Neural progenitor cell (in vitro differentiated cells): Measurements from ENCODE around the gene AMOTL2. TPM values are rescaled to one million over a fixed set of nuclear protein-coding genes. Genes with fewer than 3 reads are reported as not detected.

Experiments
- DNase-seq: peaks from one replicate; pipeline ENCODE4 v3.0.0-alpha.2; 2016; ENCODE audit warnings: low spot score
- H2AFZ ChIP-seq: fragments of 200-600 bp; sonication (generic); replicated peaks from 2 replicates; pipeline ENCODE4 v1.6.1; 2016; ENCODE audit warnings: antibody characterized with exemption
- H3F3A ChIP-seq: fragments of 200-600 bp; sonication (generic); 2 replicates; pipeline ENCODE4 v1.6.1; 2016; ENCODE audit warnings: antibody characterized with exemption, low read depth
- H3K27ac ChIP-seq: fragments of 200-600 bp; sonication (generic); 2 replicates; pipeline ENCODE4 v1.5.1; 2016; ENCODE audit warnings: mild to moderate bottlenecking
- H3K27me3 ChIP-seq: fragments of 200-600 bp; sonication (generic); 2 replicates; pipeline ENCODE4 v1.6.1; 2016; ENCODE audit warnings: mild to moderate bottlenecking, moderate library complexity
- H3K36me3 ChIP-seq: fragments of 200-600 bp; sonication (generic); 2 replicates; pipeline ENCODE4 v1.5.1; 2016
- H3K4me1 ChIP-seq: fragments of 200-600 bp; sonication (generic); 2 replicates; pipeline ENCODE4 v1.6.1; 2016; ENCODE audit warnings: mixed run types
- H3K4me2 ChIP-seq: fragments of 200-600 bp; sonication (generic); 2 replicates; pipeline ENCODE4 v1.6.1; 2016
- H3K4me3 ChIP-seq: fragments of 200-600 bp; sonication (generic); 2 replicates; pipeline ENCODE4 v1.5.1; 2016
- H3K79me2 ChIP-seq: fragments of 200-600 bp; sonication (generic); 2 replicates; pipeline ENCODE4 v1.6.1; 2016; ENCODE audit warnings: low read depth
- H3K9ac ChIP-seq: fragments of 200-600 bp; sonication (generic); 2 replicates; pipeline ENCODE4 v1.6.1; 2016
- H3K9me3 ChIP-seq: fragments of 200-600 bp; sonication (generic); 2 replicates; pipeline ENCODE4 v1.5.1; 2016; ENCODE audit warnings: low read depth
- H4K20me1 ChIP-seq: fragments of 200-600 bp; sonication (generic); 2 replicates; pipeline ENCODE4 v1.6.1; 2016; ENCODE audit warnings: low read depth
- H3K27ac Mint-ChIP-seq: 3 replicates; pipeline ENCODE4 v1.8.0; 2021; ENCODE audit warnings: mixed read lengths
- H3K27me3 Mint-ChIP-seq: 2 replicates; pipeline ENCODE4 v1.8.0; 2022; ENCODE audit warnings: low read depth, mild to moderate bottlenecking, inconsistent platforms, moderate library complexity, mixed read lengths; ENCODE audit not compliant: insufficient read depth
- H3K36me3 Mint-ChIP-seq: 3 replicates; pipeline ENCODE4 v1.8.0; 2021; ENCODE audit warnings: mixed read lengths
- H3K4me1 Mint-ChIP-seq: 3 replicates; pipeline ENCODE4 v1.8.0; 2021; ENCODE audit warnings: mixed read lengths
- H3K4me3 Mint-ChIP-seq: 3 replicates; pipeline ENCODE4 v1.8.0; 2021; ENCODE audit warnings: mild to moderate bottlenecking, moderate library complexity, mixed read lengths
- H3K9me3 Mint-ChIP-seq: 3 replicates; pipeline ENCODE4 v1.8.0; 2020; ENCODE audit warnings: mixed read lengths
- EZH2 ChIP-seq: fragments of 200-600 bp; sonication (generic); IDR thresholded peaks from 2 replicates; pipeline ENCODE4 v1.6.1; 2017; ENCODE audit warnings: antibody characterized with exemption, mild to moderate bottlenecking, moderate library complexity
- EZH2phosphoT487 ChIP-seq: fragments of 200-600 bp; sonication (generic); IDR thresholded peaks from 2 replicates; pipeline ENCODE4 v1.6.1; 2017; ENCODE audit warnings: antibody characterized with exemption
- total RNA-seq: library from RNA; depleted of rRNA; stranded (reverse); fragments of >200 nt; gene quantifications from 2 replicates; pipeline ENCODE4 v1.2.3, GENCODE V29; 2015; ENCODE audit warnings: low replicate concordance
- TF ChIP-seq, protein P1 (sequence below): fragments of 200-600 bp; sonication (generic); IDR thresholded peaks from 2 replicates; pipeline ENCODE4 v1.5.1; 2017; ENCODE audit warnings: antibody characterized with exemption, mild to moderate bottlenecking

The AMOTL2 gene
- total RNA-seq, 1 donor from 2014 or later: 62.9 TPM

DNA sequence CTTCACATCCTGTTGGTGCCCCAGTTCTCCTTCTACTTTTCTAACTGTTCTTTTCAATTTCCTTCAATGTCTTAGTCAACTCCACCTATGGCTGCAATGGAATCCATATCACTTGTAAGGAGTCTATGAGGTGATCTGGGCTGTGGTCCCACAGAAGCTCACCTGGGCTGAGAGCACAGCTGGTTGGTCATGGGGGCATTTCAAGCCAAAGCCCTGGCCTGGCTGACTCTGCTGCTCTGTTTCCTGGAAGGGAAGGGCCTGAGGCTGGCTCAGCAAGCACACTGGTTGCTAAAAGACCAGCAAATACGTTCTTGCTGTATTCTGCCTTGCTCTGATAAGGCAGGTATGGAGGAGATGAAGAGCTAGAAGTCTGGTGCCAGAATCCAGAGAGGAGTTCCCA, 29.0 kb downstream of the AMOTL2 start:
- Mint-ChIP-seq H3K36me3 (peaks cover 8% of the 10 kb centered on the region), H3K27ac (no peak overlapping the region), H3K4me1 (peaks cover 6% of the 10 kb centered on the region), H3K27me3 (peaks cover 2% of the 10 kb centered on the region), H3K9me3 (peaks cover 9% of the 10 kb centered on the region), H3K4me3 (no peak overlapping the region)
- no peak overlapping the region for H3K4me3 ChIP-seq
- H3K27ac ChIP-seq: no peak overlapping the region
- H3K36me3 ChIP-seq: no peaks in the 10 kb centered on the region
- H3K9ac ChIP-seq: no peak overlapping the region
- DNase-seq: no peak
- H2AFZ ChIP-seq: no peak overlapping the region
- H3K4me1 ChIP-seq: no peaks in the 10 kb centered on the region
- H3F3A ChIP-seq: no peaks in the 10 kb centered on the region
- H3K79me2 ChIP-seq: no peaks in the 10 kb centered on the region
- no peaks in the 10 kb centered on the region for H4K20me1 ChIP-seq
- no peaks in the 10 kb centered on the region for H3K27me3 ChIP-seq
- no peaks in the 10 kb centered on the region for H3K9me3 ChIP-seq
- TF ChIP-seq EZH2 (no peak), EZH2phosphoT487 (no peak)
- TF ChIP-seq, protein P1, sequence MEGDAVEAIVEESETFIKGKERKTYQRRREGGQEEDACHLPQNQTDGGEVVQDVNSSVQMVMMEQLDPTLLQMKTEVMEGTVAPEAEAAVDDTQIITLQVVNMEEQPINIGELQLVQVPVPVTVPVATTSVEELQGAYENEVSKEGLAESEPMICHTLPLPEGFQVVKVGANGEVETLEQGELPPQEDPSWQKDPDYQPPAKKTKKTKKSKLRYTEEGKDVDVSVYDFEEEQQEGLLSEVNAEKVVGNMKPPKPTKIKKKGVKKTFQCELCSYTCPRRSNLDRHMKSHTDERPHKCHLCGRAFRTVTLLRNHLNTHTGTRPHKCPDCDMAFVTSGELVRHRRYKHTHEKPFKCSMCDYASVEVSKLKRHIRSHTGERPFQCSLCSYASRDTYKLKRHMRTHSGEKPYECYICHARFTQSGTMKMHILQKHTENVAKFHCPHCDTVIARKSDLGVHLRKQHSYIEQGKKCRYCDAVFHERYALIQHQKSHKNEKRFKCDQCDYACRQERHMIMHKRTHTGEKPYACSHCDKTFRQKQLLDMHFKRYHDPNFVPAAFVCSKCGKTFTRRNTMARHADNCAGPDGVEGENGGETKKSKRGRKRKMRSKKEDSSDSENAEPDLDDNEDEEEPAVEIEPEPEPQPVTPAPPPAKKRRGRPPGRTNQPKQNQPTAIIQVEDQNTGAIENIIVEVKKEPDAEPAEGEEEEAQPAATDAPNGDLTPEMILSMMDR: no peak
- H3K4me2 ChIP-seq: no peak overlapping the region

DNA sequence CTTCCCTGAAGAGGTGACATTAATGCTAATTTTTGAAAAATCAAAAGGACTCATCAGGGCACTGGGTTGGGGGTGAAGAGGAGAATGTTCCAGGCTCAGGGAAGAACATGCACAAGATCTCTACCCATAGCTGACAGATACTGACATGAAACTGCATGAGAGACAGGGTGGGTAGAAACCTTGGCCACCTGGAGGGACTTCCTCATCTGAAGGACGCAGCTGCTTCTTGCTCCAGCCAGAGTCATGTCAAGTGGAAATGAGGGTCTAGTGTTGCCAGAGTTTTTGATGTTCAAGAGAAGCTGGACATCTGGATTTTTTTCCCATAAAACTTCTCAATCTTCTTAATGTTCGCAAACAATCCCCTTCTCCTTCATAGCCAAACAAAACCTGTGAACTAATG, 29.7 kb downstream of the AMOTL2 start:
- H3K9me3 Mint-ChIP-seq: peaks cover 9% of the 10 kb centered on the region

DNA sequence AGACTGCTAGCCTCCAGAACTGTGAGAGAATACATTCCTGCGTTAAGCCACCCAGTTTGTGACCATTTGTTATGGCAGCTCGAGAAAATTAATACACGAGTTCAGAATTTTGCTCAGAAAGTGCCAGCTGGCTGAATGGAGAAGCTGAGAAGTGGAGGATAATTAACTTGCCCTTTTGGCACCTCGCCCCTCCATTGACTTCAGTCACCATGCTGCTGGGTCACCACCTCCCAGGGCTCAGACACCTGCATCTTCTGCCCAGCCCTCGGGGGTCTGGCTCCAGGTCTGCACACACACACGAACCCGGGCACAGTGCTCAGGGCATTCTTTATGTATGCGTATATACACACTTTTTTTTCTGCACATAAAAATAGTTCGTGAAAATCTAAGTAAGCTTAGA, 32.0 kb downstream of the AMOTL2 start:
- Mint-ChIP-seq H3K4me1 (peaks cover 10% of the 10 kb centered on the region), H3K36me3 (peaks cover 8% of the 10 kb centered on the region), H3K4me3 (no peak overlapping the region), H3K27ac (no peak overlapping the region), H3K27me3 (peaks cover 4% of the 10 kb centered on the region), H3K9me3 (peaks cover 9% of the 10 kb centered on the region)
- H3K4me3 ChIP-seq: no peak overlapping the region
- H4K20me1 ChIP-seq: no peaks in the 10 kb centered on the region
- no peak overlapping the region for H3K9ac ChIP-seq
- no peak overlapping the region for H3K27ac ChIP-seq
- H3F3A ChIP-seq: no peaks in the 10 kb centered on the region
- no peaks in the 10 kb centered on the region for H3K4me1 ChIP-seq
- no peak overlapping the region for H2AFZ ChIP-seq
- no peaks in the 10 kb centered on the region for H3K9me3 ChIP-seq
- no peaks in the 10 kb centered on the region for H3K79me2 ChIP-seq
- no peak for TF ChIP-seq EZH2
- no peak for TF ChIP-seq EZH2phosphoT487
- TF ChIP-seq, protein P1: no peak
- no peak for DNase-seq
- H3K4me2 ChIP-seq: no peak overlapping the region
- no peaks in the 10 kb centered on the region for H3K27me3 ChIP-seq
- H3K36me3 ChIP-seq: no peaks in the 10 kb centered on the region

More for the DNA sequence above, 29.7 kb downstream of the AMOTL2 start:
- Mint-ChIP-seq H3K27me3 (peaks cover 2% of the 10 kb centered on the region), H3K4me1 (peaks cover 6% of the 10 kb centered on the region), H3K36me3 (peaks cover 8% of the 10 kb centered on the region), H3K4me3 (no peak overlapping the region), H3K27ac (no peak overlapping the region)
- Histone ChIP-seq H3K79me2 (no peaks in the 10 kb centered on the region), H4K20me1 (no peaks in the 10 kb centered on the region), H3K4me3 (no peak overlapping the region), H3K36me3 (no peaks in the 10 kb centered on the region), H2AFZ (no peak overlapping the region), H3K9me3 (no peaks in the 10 kb centered on the region), H3K4me1 (no peaks in the 10 kb centered on the region), H3K27ac (no peak overlapping the region), H3F3A (no peaks in the 10 kb centered on the region), H3K9ac (no peak overlapping the region), H3K4me2 (no peak overlapping the region), H3K27me3 (no peaks in the 10 kb centered on the region)
- DNase-seq: no peak
- TF ChIP-seq, protein P1: no peak
- TF ChIP-seq EZH2 (no peak), EZH2phosphoT487 (no peak)
